GM23338 (cell line): Measurements from ENCODE around the gene PLEKHA7.

Experiments used
- CREB1 ChIP-seq: fragments of 250-450 bp; sonication (Bioruptor Pico); IDR thresholded peaks from 2 replicates; pipeline ENCODE4 v1.5.0; 2020; ENCODE audit warnings: low read depth, mild to moderate bottlenecking, moderate library complexity
- CTCF ChIP-seq, 2 experiments: fragments of 200-600 bp in 1 of 2; sonication (generic) in 1 of 2; conservative IDR thresholded peaks; 2 replicates each; pipeline versions ENCODE4 v1.5.1 to v1.6.1; 2016 to 2017; ENCODE audit warnings: antibody characterized with exemption in 2 of 2, low read depth in 2 of 2, mild to moderate bottlenecking in 2 of 2, moderate library complexity in 1 of 2
- ETS1 ChIP-seq: IDR thresholded peaks from 2 replicates; pipeline ENCODE4 v1.6.1; 2016; ENCODE audit warnings: antibody characterized with exemption
- EZH2 ChIP-seq: fragments of 200-600 bp; sonication (generic); IDR thresholded peaks from one replicate; pipeline ENCODE4 v1.8.0; 2017; ENCODE audit warnings: antibody characterized with exemption, mild to moderate bottlenecking, low read depth; ENCODE audit not compliant: unreplicated experiment
- EZH2phosphoT487 ChIP-seq: fragments of 200-600 bp; sonication (generic); IDR thresholded peaks from one replicate; pipeline ENCODE4 v1.8.1; 2018; ENCODE audit warnings: antibody characterized with exemption; ENCODE audit not compliant: unreplicated experiment
- JUNB ChIP-seq: IDR thresholded peaks from one replicate; pipeline ENCODE4 v1.6.1; 2016; ENCODE audit warnings: antibody characterized with exemption; ENCODE audit not compliant: unreplicated experiment
- NANOG ChIP-seq: IDR thresholded peaks from 2 replicates; pipeline ENCODE4 v1.6.1; 2016; ENCODE audit warnings: antibody characterized with exemption, borderline replicate concordance
- POLR2AphosphoS5 ChIP-seq: IDR thresholded peaks from 2 replicates; pipeline ENCODE4 v1.6.1; 2016; ENCODE audit warnings: antibody characterized with exemption, low read depth
- REST ChIP-seq: IDR thresholded peaks from one replicate; pipeline ENCODE4 v1.6.1; 2018; ENCODE audit warnings: antibody characterized with exemption; ENCODE audit not compliant: unreplicated experiment
- STAT1 ChIP-seq: IDR thresholded peaks from one replicate; pipeline ENCODE4 v1.6.1; 2016; ENCODE audit warnings: antibody characterized with exemption; ENCODE audit not compliant: unreplicated experiment
- ZNF114 ChIP-seq: fragments of 250-450 bp; sonication (Bioruptor Pico); IDR thresholded peaks from 2 replicates; pipeline ENCODE4 v1.5.0; 2020; ENCODE audit warnings: mild to moderate bottlenecking, moderate library complexity
- ZNF331 ChIP-seq: fragments of 250-450 bp; sonication (Bioruptor Pico); IDR thresholded peaks from 2 replicates; pipeline ENCODE4 v1.5.0; 2020; ENCODE audit warnings: low read depth, mild to moderate bottlenecking, moderate library complexity

GRCh38 chr11:16816358-16817270 is 197.6 kb downstream of the PLEKHA7 start:
- TF ChIP-seq CTCF (conservative IDR thresholded peaks at IDR 0.05; ENCODE audit: low read depth in 2 of 2): no peak
- TF ChIP-seq CREB1 (CRISPR knock-in tag): no peak
- no peak for TF ChIP-seq EZH2
- TF ChIP-seq POLR2AphosphoS5: no peak
- TF ChIP-seq JUNB: no peak
- no peak for TF ChIP-seq EZH2phosphoT487
- TF ChIP-seq STAT1: no peak
- no peak for TF ChIP-seq ETS1
- no peak for TF ChIP-seq REST
- no peak for TF ChIP-seq NANOG
- TF ChIP-seq ZNF331 (CRISPR knock-in tag): no peak
- TF ChIP-seq ZNF114: no peak
